ENCODE measurements around the gene ELOVL1. TPM values are rescaled to one million over a fixed set of nuclear protein-coding genes. Genes with fewer than 3 reads are reported as not detected.
"Not testable (repeated sequence)": the region's sequence is repeated elsewhere in the genome, so short reads cannot be mapped to it uniquely, and the experiment has no call there.

Gene ELOVL1
- total and polyA plus RNA-seq, 4 donors = 12.8 to 50.3 (median 35.3) TPM

- DNase-seq (ENCODE audit: low spot score) = no peak
- 82% methylated on average over 5 of the region's 5 CpGs for WGBS
These were observed 48.1 kb upstream of the ELOVL1 start for GRCh38 chr1:43415901-43416300.

GRCh38 chr1:43414634-43415223 is 46.9 kb upstream of the ELOVL1 start:
- peak; percentile 81 to 84 for TF ChIP-seq RAD21 (IDR thresholded peaks at IDR 0.05)
- peak; percentile 68 for TF ChIP-seq CTCF (IDR thresholded peaks at IDR 0.05; ENCODE audit: low read depth, low read length, missing input control)
- no peak for TF ChIP-seq HNF4A (conservative IDR thresholded peaks at IDR 0.05)
- TF ChIP-seq TAF1 (conservative IDR thresholded peaks at IDR 0.05) = no peak
- Histone ChIP-seq H3K36me3 (ENCODE audit: control insufficient read depth in 4 of 4, insufficient read depth in 3 of 4, low read depth in 1 of 4, low read length in 3 of 4) (peaks cover 3 to 40% (median 24%) of the 10 kb centered on the region in 4 donors), H3K4me3 (ENCODE audit: low read depth in 1 of 3, low read length in 3 of 3) (no peak overlapping the region), H3K27me3 (ENCODE audit: control insufficient read depth in 4 of 4, insufficient read depth in 4 of 4, low read length in 3 of 4) (no peaks in the 10 kb centered on the region), H3K9me3 (ENCODE audit: control insufficient read depth in 4 of 4, low read length in 3 of 4) (no peaks in the 10 kb centered on the region), H3K9ac (ENCODE audit: low read depth in 1 of 2, low read length in 2 of 2) (no peak overlapping the region), H3K27ac (ENCODE audit: low read depth in 1 of 2, low read length in 2 of 2) (no peak overlapping the region), H3K4me1 (ENCODE audit: control insufficient read depth in 4 of 4, insufficient read depth in 4 of 4, low read length in 3 of 4) (no peaks in the 10 kb centered on the region)
- 78% methylated on average over 5 of the region's 5 CpGs for WGBS
- peak; percentile 78 for DNase-seq (ENCODE audit: low spot score)

More at GRCh38 chr1:43415901-43416300, 48.1 kb upstream of the ELOVL1 start:
- Histone ChIP-seq H3K9me3 (ENCODE audit: control insufficient read depth in 4 of 4, low read length in 3 of 4) (no peaks in the 10 kb centered on the region), H3K4me3 (ENCODE audit: low read depth in 1 of 3, low read length in 3 of 3) (no peak overlapping the region), H3K27ac (ENCODE audit: low read depth in 1 of 2, low read length in 2 of 2) (no peak overlapping the region), H3K36me3 (ENCODE audit: control insufficient read depth in 4 of 4, insufficient read depth in 3 of 4, low read depth in 1 of 4, low read length in 3 of 4) (peaks cover 10 to 51% (median 36%) of the 10 kb centered on the region in 4 donors), H3K27me3 (ENCODE audit: control insufficient read depth in 4 of 4, insufficient read depth in 4 of 4, low read length in 3 of 4) (no peaks in the 10 kb centered on the region), H3K9ac (ENCODE audit: low read depth in 1 of 2, low read length in 2 of 2) (no peak overlapping the region), H3K4me1 (ENCODE audit: control insufficient read depth in 4 of 4, insufficient read depth in 4 of 4, low read length in 3 of 4) (no peaks in the 10 kb centered on the region)
- no peak for TF ChIP-seq YY1 (IDR thresholded peaks at IDR 0.05)

- not testable (repeated sequence) for H3K4me3 ChIP-seq (ENCODE audit: low read depth in 1 of 3, low read length in 3 of 3); H3K4me1 ChIP-seq (ENCODE audit: control insufficient read depth in 4 of 4, insufficient read depth in 4 of 4, low read length in 3 of 4); H3K9me3 ChIP-seq (ENCODE audit: control insufficient read depth in 4 of 4, low read length in 3 of 4); DNase-seq (ENCODE audit: low spot score); H3K9ac ChIP-seq (ENCODE audit: low read depth in 1 of 2, low read length in 2 of 2); H3K27ac ChIP-seq (ENCODE audit: low read depth in 1 of 2, low read length in 2 of 2); H3K27me3 ChIP-seq (ENCODE audit: control insufficient read depth in 4 of 4, insufficient read depth in 4 of 4, low read length in 3 of 4)
- peaks cover 3 to 30% (median 17%) of the 10 kb centered on the region in 4 donors for H3K36me3 ChIP-seq (ENCODE audit: control insufficient read depth in 4 of 4, insufficient read depth in 3 of 4, low read depth in 1 of 4, low read length in 3 of 4)
- 100% methylated on average over 1 of the region's 1 CpG for WGBS
These were observed 45.6 kb upstream of the ELOVL1 start for GRCh38 chr1:43413426-43413825.

GRCh38 chr1:43410571-43410970 is 42.8 kb upstream of the ELOVL1 start:
- 95% methylated on average over 3 of the region's 3 CpGs for WGBS
- no peak for DNase-seq (ENCODE audit: low spot score)
- no peak overlapping the region for H3K9ac ChIP-seq (ENCODE audit: low read depth in 1 of 2, low read length in 2 of 2)
- no peak for TF ChIP-seq YY1 (IDR thresholded peaks at IDR 0.05)
- TF ChIP-seq GABPA (IDR thresholded peaks at IDR 0.05 in 1 of 2, conservative IDR thresholded peaks at IDR 0.05 in 1 of 2) = no peak
- TF ChIP-seq TAF1 (conservative IDR thresholded peaks at IDR 0.05) = no peak
- TF ChIP-seq SP1 (IDR thresholded peaks at IDR 0.05) = no peak
- no peak for TF ChIP-seq HNF4G (IDR thresholded peaks at IDR 0.05)
- no peak for TF ChIP-seq FOXA1 (IDR thresholded peaks at IDR 0.05)
- peaks cover 0 to 26% (median 8%) of the 10 kb centered on the region in 4 donors for H3K36me3 ChIP-seq (ENCODE audit: control insufficient read depth in 4 of 4, insufficient read depth in 3 of 4, low read depth in 1 of 4, low read length in 3 of 4)
- no peaks in the 10 kb centered on the region for H3K4me1 ChIP-seq (ENCODE audit: control insufficient read depth in 4 of 4, insufficient read depth in 4 of 4, low read length in 3 of 4)
- no peaks in the 10 kb centered on the region for H3K9me3 ChIP-seq (ENCODE audit: control insufficient read depth in 4 of 4, low read length in 3 of 4)
- no peaks in the 10 kb centered on the region for H3K27me3 ChIP-seq (ENCODE audit: control insufficient read depth in 4 of 4, insufficient read depth in 4 of 4, low read length in 3 of 4)
- H3K27ac ChIP-seq (ENCODE audit: low read depth in 1 of 2, low read length in 2 of 2) = no peak overlapping the region
- H3K4me3 ChIP-seq (ENCODE audit: low read depth in 1 of 3, low read length in 3 of 3) = no peak overlapping the region
